ENCODE results near the gene ADGRG1.

DNA sequence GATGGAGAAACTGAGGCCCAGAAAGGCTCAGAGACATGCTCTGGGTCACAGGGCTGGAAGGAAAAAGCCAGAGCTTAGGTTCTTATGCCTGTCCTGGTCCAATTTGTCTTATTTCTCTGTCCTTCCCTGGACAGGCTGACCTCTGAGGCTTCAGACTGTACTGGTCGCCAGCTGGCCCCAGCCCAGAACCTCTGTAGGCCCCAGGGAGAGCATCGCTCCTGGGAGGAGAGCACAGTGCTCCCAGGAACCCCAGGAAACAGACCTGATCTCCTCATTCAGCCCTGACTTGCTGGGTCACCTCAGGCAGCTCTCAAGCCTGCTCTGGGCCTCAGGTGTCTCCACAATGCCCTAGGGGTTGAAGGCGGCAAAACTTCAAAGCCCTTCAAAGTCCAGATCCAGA lies 71.1 kb downstream of the ADGRG1 start:
- TF ChIP-seq, protein P1, sequence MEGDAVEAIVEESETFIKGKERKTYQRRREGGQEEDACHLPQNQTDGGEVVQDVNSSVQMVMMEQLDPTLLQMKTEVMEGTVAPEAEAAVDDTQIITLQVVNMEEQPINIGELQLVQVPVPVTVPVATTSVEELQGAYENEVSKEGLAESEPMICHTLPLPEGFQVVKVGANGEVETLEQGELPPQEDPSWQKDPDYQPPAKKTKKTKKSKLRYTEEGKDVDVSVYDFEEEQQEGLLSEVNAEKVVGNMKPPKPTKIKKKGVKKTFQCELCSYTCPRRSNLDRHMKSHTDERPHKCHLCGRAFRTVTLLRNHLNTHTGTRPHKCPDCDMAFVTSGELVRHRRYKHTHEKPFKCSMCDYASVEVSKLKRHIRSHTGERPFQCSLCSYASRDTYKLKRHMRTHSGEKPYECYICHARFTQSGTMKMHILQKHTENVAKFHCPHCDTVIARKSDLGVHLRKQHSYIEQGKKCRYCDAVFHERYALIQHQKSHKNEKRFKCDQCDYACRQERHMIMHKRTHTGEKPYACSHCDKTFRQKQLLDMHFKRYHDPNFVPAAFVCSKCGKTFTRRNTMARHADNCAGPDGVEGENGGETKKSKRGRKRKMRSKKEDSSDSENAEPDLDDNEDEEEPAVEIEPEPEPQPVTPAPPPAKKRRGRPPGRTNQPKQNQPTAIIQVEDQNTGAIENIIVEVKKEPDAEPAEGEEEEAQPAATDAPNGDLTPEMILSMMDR (conservative IDR thresholded peaks at IDR 0.05; ENCODE audit: low read length) = no peak
- TF ChIP-seq EZH2phosphoT487 (IDR thresholded peaks at IDR 0.05; ENCODE audit: borderline replicate concordance, low read depth, low read length) = no peak

Measured in OCI-LY7 (cell line).